Measurements from ENCODE around the gene GMEB2.
"Not testable (repeated sequence)": the region's sequence is repeated elsewhere in the genome, so short reads cannot be mapped to it uniquely, and the experiment has no call there.

GMEB2 gene

GRCh38 chr20:63652192-63652980, 25.5 kb upstream of the GMEB2 start:
- Histone ChIP-seq H3K9me3 (ENCODE audit: control extremely low read depth in 1 of 5, control insufficient read depth in 4 of 5, insufficient read depth in 2 of 5, low read depth in 1 of 5, low read length in 4 of 5) (no peaks in the 10 kb centered on the region), H3K27me3 (replicated peaks in 2 of 5; ENCODE audit: control insufficient read depth in 4 of 5, insufficient read depth in 5 of 5, low read length in 4 of 5) (no peaks in the 10 kb centered on the region), H3K4me3 (ENCODE audit: control insufficient read depth in 1 of 7, extremely low read depth in 1 of 7, insufficient read depth in 4 of 7, low read depth in 2 of 7, low read length in 6 of 7) (peak overlapping the region; percentile 58 to 86 (median 75)), H3K4me1 (ENCODE audit: control extremely low read depth in 1 of 4, control insufficient read depth in 4 of 4, insufficient read depth in 4 of 4, low read length in 3 of 4) (peaks cover 0 to 40% (median 37%) of the 10 kb centered on the region in 4 experiments), H3K27ac (ENCODE audit: insufficient read depth in 1 of 2, low read depth in 1 of 2, low read length in 2 of 2, poor library complexity in 1 of 2, severe bottlenecking in 2 of 2) (no peak overlapping the region), H3K36me3 (ENCODE audit: control insufficient read depth in 4 of 4, insufficient read depth in 4 of 4, low read length in 3 of 4) (peaks cover 0 to 9% (median 1%) of the 10 kb centered on the region in 4 experiments)
- ChIA-PET POLR2A (interaction anchor here (0.5 to 1.2 kb wide), 4 partner anchors 10 to 114 kb away, joined by 3 to 4 read pairs (median 3); partner anchors contain the start of genes ARFRP1 and ZGPAT), CTCF (interaction anchor here (3.1 kb wide), 1 partner anchor 10 kb away, joined by 17 read pairs; no protein-coding TSS in a partner anchor)
- DNase-seq: peak in 2 of 3 donors; percentile 69 to 71
- under 1% methylated on average over 58 of the region's 91 CpGs for WGBS (ENCODE audit: insufficient coverage)

GRCh38 chr20:63651942-63652191, 25.0 kb upstream of the GMEB2 start:
- Histone ChIP-seq H3K4me1 (ENCODE audit: control extremely low read depth in 1 of 4, control insufficient read depth in 4 of 4, insufficient read depth in 4 of 4, low read length in 3 of 4) (peaks cover 0 to 35% (median 32%) of the 10 kb centered on the region in 4 experiments), H3K9me3 (ENCODE audit: control extremely low read depth in 1 of 5, control insufficient read depth in 4 of 5, insufficient read depth in 2 of 5, low read depth in 1 of 5, low read length in 4 of 5) (no peaks in the 10 kb centered on the region), H3K27ac (ENCODE audit: insufficient read depth in 1 of 2, low read depth in 1 of 2, low read length in 2 of 2, poor library complexity in 1 of 2, severe bottlenecking in 2 of 2) (no peak overlapping the region), H3K27me3 (replicated peaks in 2 of 5; ENCODE audit: control insufficient read depth in 4 of 5, insufficient read depth in 5 of 5, low read length in 4 of 5) (no peaks in the 10 kb centered on the region), H3K4me3 (ENCODE audit: control insufficient read depth in 1 of 7, extremely low read depth in 1 of 7, insufficient read depth in 4 of 7, low read depth in 2 of 7, low read length in 6 of 7) (peak overlapping the region in 6 of 7 experiments; percentile 58 to 86 (median 74)), H3K36me3 (ENCODE audit: control insufficient read depth in 4 of 4, insufficient read depth in 4 of 4, low read length in 3 of 4) (peaks cover 0 to 9% (median 1%) of the 10 kb centered on the region in 4 experiments)
- POLR2A ChIA-PET: interaction anchor here (1.1 to 1.2 kb wide), 2 partner anchors 24 to 114 kb away, joined by 3 read pairs; no protein-coding TSS in a partner anchor
- 17% methylated on average over 6 of the region's 11 CpGs for WGBS (ENCODE audit: insufficient coverage)
- CTCF ChIA-PET: interaction anchor here (3.1 kb wide), 1 partner anchor 10 kb away, joined by 17 read pairs; no protein-coding TSS in a partner anchor
- no peak for DNase-seq

GRCh38 chr20:63650486-63650885, 23.6 kb upstream of the GMEB2 start:
- CTCF ChIA-PET: interaction anchor here (3.1 kb wide), 1 partner anchor 8 kb away, joined by 17 read pairs; no protein-coding TSS in a partner anchor
- POLR2A ChIA-PET; DNase-seq; H3K9me3 ChIP-seq (ENCODE audit: control extremely low read depth in 1 of 5, control insufficient read depth in 4 of 5, insufficient read depth in 2 of 5, low read depth in 1 of 5, low read length in 4 of 5); H3K27me3 ChIP-seq (replicated peaks in 2 of 5; ENCODE audit: control insufficient read depth in 4 of 5, insufficient read depth in 5 of 5, low read length in 4 of 5); H3K27ac ChIP-seq (ENCODE audit: insufficient read depth in 1 of 2, low read depth in 1 of 2, low read length in 2 of 2, poor library complexity in 1 of 2, severe bottlenecking in 2 of 2); H3K4me3 ChIP-seq (ENCODE audit: control insufficient read depth in 1 of 7, extremely low read depth in 1 of 7, insufficient read depth in 4 of 7, low read depth in 2 of 7, low read length in 6 of 7); H3K36me3 ChIP-seq (ENCODE audit: control insufficient read depth in 4 of 4, insufficient read depth in 4 of 4, low read length in 3 of 4): not testable (repeated sequence)
- peaks cover 0 to 34% (median 32%) of the 10 kb centered on the region in 4 experiments for H3K4me1 ChIP-seq (ENCODE audit: control extremely low read depth in 1 of 4, control insufficient read depth in 4 of 4, insufficient read depth in 4 of 4, low read length in 3 of 4)
- WGBS (ENCODE audit: insufficient coverage): 93% methylated on average over 3 of the region's 25 CpGs

- CTCF ChIA-PET: no interaction called here
Observed at GRCh38 chr20:63648895-63649589, 22.1 kb upstream of the GMEB2 start.

GRCh38 chr20:63648190-63648589, 21.3 kb upstream of the GMEB2 start:
- Histone ChIP-seq H3K9me3 (ENCODE audit: control extremely low read depth in 1 of 5, control insufficient read depth in 4 of 5, insufficient read depth in 2 of 5, low read depth in 1 of 5, low read length in 4 of 5) (no peaks in the 10 kb centered on the region), H3K27me3 (replicated peaks in 2 of 5; ENCODE audit: control insufficient read depth in 4 of 5, insufficient read depth in 5 of 5, low read length in 4 of 5) (no peaks in the 10 kb centered on the region), H3K4me3 (ENCODE audit: control insufficient read depth in 1 of 7, extremely low read depth in 1 of 7, insufficient read depth in 4 of 7, low read depth in 2 of 7, low read length in 6 of 7) (no peak overlapping the region), H3K4me1 (ENCODE audit: control extremely low read depth in 1 of 4, control insufficient read depth in 4 of 4, insufficient read depth in 4 of 4, low read length in 3 of 4) (peaks cover 0 to 21% (median 14%) of the 10 kb centered on the region in 4 experiments), H3K27ac (ENCODE audit: insufficient read depth in 1 of 2, low read depth in 1 of 2, low read length in 2 of 2, poor library complexity in 1 of 2, severe bottlenecking in 2 of 2) (no peak overlapping the region), H3K36me3 (ENCODE audit: control insufficient read depth in 4 of 4, insufficient read depth in 4 of 4, low read length in 3 of 4) (peaks cover 0 to 20% (median 8%) of the 10 kb centered on the region in 4 experiments)
- no peak for DNase-seq
- CTCF ChIA-PET: interaction anchor here (1.0 kb wide), 1 partner anchor 9 kb away, joined by 3 read pairs; no protein-coding TSS in a partner anchor
- 80% methylated on average over 1 of the region's 6 CpGs for WGBS (ENCODE audit: insufficient coverage)
- POLR2A ChIA-PET: no interaction called here

More at GRCh38 chr20:63648895-63649589, 22.1 kb upstream of the GMEB2 start:
- H3K27me3 ChIP-seq (replicated peaks in 2 of 5; ENCODE audit: control insufficient read depth in 4 of 5, insufficient read depth in 5 of 5, low read length in 4 of 5): no peaks in the 10 kb centered on the region
- whole genome bisulfite sequencing (ENCODE audit: insufficient coverage): 89% methylated on average over 10 of the region's 11 CpGs
- H3K9me3 ChIP-seq (ENCODE audit: control extremely low read depth in 1 of 5, control insufficient read depth in 4 of 5, insufficient read depth in 2 of 5, low read depth in 1 of 5, low read length in 4 of 5): no peaks in the 10 kb centered on the region
- peaks cover 0 to 26% (median 19%) of the 10 kb centered on the region in 4 experiments for H3K4me1 ChIP-seq (ENCODE audit: control extremely low read depth in 1 of 4, control insufficient read depth in 4 of 4, insufficient read depth in 4 of 4, low read length in 3 of 4)
- H3K4me3 ChIP-seq (ENCODE audit: control insufficient read depth in 1 of 7, extremely low read depth in 1 of 7, insufficient read depth in 4 of 7, low read depth in 2 of 7, low read length in 6 of 7): no peak overlapping the region
- no peak overlapping the region for H3K27ac ChIP-seq (ENCODE audit: insufficient read depth in 1 of 2, low read depth in 1 of 2, low read length in 2 of 2, poor library complexity in 1 of 2, severe bottlenecking in 2 of 2)
- POLR2A ChIA-PET: no interaction called here
- peaks cover 0 to 14% (median 4%) of the 10 kb centered on the region in 4 experiments for H3K36me3 ChIP-seq (ENCODE audit: control insufficient read depth in 4 of 4, insufficient read depth in 4 of 4, low read length in 3 of 4)
- DNase-seq: no peak

- H3K36me3 ChIP-seq (ENCODE audit: control insufficient read depth in 4 of 4, insufficient read depth in 4 of 4, low read length in 3 of 4): peaks cover 0 to 20% (median 8%) of the 10 kb centered on the region in 4 experiments
- no peaks in the 10 kb centered on the region for H3K27me3 ChIP-seq (replicated peaks in 2 of 5; ENCODE audit: control insufficient read depth in 4 of 5, insufficient read depth in 5 of 5, low read length in 4 of 5)
- ChIA-PET POLR2A (no interaction called here), CTCF (interaction anchor here (0.5 to 1.0 kb wide), 2 partner anchors 11 to 141 kb away, joined by 3 to 5 read pairs; no protein-coding TSS in a partner anchor)
- DNase-seq: no peak
- no peak overlapping the region for H3K4me3 ChIP-seq (ENCODE audit: control insufficient read depth in 1 of 7, extremely low read depth in 1 of 7, insufficient read depth in 4 of 7, low read depth in 2 of 7, low read length in 6 of 7)
- peaks cover 0 to 22% (median 18%) of the 10 kb centered on the region in 4 experiments for H3K4me1 ChIP-seq (ENCODE audit: control extremely low read depth in 1 of 4, control insufficient read depth in 4 of 4, insufficient read depth in 4 of 4, low read length in 3 of 4)
- H3K27ac ChIP-seq (ENCODE audit: insufficient read depth in 1 of 2, low read depth in 1 of 2, low read length in 2 of 2, poor library complexity in 1 of 2, severe bottlenecking in 2 of 2): no peak overlapping the region
- 80% methylated on average over 4 of the region's 4 CpGs for WGBS (ENCODE audit: insufficient coverage)
- H3K9me3 ChIP-seq (ENCODE audit: control extremely low read depth in 1 of 5, control insufficient read depth in 4 of 5, insufficient read depth in 2 of 5, low read depth in 1 of 5, low read length in 4 of 5): no peaks in the 10 kb centered on the region
Observed at GRCh38 chr20:63645218-63645617, 18.3 kb upstream of the GMEB2 start.
